Measurements from ENCODE around the gene ARHGEF10L.

ARHGEF10L gene

GRCh38 chr1:17635811-17636210, 96.3 kb downstream of the ARHGEF10L start:
- DNase-seq (ENCODE audit: low read depth, low spot score): no peak

GRCh38 chr1:17636612-17637011, 97.1 kb downstream of the ARHGEF10L start:
- DNase-seq (ENCODE audit: low read depth, low spot score): no peak

GRCh38 chr1:17637055-17637454, 97.6 kb downstream of the ARHGEF10L start:
- no peak for DNase-seq (ENCODE audit: low read depth, low spot score)

GRCh38 chr1:17639703-17640340, 100.3 kb downstream of the ARHGEF10L start:
- DNase-seq (ENCODE audit: low read depth, low spot score): no peak

- DNase-seq (ENCODE audit: low read depth, low spot score): no peak
These were observed 100.9 kb downstream of the ARHGEF10L start for GRCh38 chr1:17640393-17640792.

GRCh38 chr1:17640975-17641374, 101.5 kb downstream of the ARHGEF10L start:
- no peak for DNase-seq (ENCODE audit: low read depth, low spot score)

GRCh38 chr1:17642169-17642568, 102.7 kb downstream of the ARHGEF10L start:
- no peak for DNase-seq (ENCODE audit: low read depth, low spot score)

GRCh38 chr1:17642943-17643342, 103.4 kb downstream of the ARHGEF10L start:
- no peak for DNase-seq (ENCODE audit: low read depth, low spot score)

DNA sequence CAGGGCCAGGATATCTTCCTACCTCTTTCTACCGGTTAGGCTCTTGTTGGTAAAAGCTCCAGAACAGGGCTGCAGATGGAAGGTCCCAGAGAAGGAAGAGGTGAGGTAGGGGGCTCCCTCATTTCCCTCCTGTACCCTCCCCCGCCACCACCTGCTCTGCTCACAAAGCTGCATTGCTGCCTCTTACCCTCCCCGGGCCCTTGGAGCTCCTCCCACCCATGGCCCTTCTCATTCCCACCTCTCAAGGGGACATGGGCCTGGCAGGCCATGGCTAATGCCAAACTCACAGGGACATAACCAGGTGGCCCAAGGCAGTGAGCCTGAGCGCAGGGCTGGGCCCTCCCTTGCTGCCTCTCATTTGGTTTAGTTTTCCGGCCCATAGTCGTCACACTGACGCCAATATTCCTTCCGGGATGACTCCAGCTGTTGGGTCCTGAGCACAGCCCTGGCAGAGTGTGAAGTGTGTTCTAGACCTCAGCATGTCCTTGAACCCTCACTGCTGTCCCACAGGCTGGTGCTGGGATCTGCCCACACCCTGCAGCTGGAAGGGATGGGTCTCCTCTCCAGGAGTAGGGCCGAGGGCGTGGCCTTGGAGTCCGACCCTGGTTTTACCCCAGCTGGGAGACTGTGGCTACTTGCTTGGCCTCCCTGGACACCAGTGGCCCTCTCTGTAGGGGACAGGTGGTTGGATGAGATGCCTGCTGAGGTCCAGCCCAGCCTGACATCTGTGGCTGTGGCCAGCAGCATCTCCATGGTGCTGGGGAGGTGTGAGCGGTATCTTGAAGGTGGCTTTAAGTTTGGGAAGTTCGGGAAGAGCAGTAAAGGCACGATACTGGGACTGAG, 104.6 kb downstream of the ARHGEF10L start:
- no peak for DNase-seq (ENCODE audit: low read depth, low spot score)

DNA sequence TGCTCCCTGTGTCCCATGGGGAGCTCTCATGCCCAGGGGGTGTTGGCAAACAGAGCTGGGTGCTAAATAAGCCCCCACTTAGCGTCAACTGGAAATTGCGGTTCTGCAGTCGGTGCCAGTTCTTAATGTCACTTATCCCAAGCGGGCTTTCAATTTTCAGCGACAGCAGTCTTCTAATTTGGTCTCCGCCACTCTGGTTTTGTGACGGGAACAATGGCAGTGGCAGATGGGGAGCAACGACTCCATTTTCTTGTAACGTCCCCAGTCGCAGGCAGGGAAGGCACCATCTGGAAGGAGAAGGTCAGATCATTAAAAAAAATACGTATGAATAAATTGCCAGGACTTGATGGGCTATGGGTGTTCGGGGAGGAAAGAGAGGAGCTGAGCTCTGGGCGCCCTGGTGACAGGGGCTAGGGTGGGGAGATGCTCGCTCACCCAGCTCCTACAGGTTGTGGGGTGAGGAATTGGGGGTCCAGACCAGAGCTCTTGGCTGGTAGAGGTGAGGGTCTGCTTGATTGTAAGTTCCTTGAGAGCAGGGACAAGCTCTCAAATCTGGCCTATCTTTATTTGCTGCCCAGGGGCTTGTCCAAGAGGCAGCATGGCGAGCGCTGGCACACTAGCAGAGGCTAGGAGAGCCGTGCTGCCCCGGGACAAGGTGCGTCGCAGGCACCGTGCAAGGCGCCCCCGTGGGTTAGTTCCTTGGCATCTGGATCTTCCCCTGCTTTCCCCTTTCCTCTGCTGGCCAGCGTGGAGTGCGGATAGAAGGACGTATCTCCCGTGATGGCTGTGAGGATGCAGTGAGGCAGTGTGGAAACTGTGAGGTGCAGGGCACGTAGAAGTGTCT, 105.8 kb downstream of the ARHGEF10L start:
- no peak for DNase-seq (ENCODE audit: low read depth, low spot score)

DNA sequence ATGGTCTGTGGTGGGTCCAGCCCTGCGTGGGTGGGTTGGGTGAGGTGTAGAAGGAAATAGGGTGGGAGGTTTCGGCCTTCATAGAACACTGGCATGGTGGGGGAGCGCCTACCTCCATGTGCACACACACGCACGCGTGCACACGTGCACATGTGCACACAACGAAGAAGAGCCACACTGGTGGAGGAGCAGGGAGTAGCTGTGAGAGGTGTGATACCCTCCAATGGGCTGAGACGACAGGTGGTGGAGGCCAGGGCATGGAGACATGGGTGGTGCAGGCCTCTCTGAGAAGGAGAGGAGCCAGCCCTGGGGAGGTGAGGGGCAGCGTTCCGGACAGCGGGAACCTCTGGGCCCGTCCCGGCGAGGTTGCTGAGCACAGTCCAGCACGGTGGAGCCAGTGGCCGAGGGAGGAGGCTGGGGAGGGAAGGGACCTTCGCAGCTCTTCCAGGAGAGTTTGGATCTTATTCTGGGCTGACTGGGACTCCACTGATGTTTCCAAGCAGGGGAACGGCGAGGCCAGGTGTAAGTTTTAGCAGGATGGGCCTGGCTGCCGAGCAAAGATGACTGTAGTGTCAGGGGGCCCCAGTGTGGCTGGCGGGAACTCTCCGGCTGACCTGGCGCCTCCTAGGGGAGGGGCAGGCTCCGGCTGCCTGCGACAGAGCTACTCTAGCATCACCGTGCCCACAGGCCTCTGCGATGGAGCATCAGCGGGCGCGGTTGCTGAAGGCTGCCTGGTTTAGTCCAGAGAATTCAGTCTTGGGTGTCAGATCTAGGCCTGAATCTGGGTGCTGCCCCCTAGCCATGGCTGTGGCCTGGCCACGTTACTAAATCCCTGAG, 107.2 kb downstream of the ARHGEF10L start:
- no peak for DNase-seq (ENCODE audit: low read depth, low spot score)

- DNase-seq (ENCODE audit: low read depth, low spot score): no peak
These were observed 109.1 kb downstream of the ARHGEF10L start for GRCh38 chr1:17648457-17649145.

DNA sequence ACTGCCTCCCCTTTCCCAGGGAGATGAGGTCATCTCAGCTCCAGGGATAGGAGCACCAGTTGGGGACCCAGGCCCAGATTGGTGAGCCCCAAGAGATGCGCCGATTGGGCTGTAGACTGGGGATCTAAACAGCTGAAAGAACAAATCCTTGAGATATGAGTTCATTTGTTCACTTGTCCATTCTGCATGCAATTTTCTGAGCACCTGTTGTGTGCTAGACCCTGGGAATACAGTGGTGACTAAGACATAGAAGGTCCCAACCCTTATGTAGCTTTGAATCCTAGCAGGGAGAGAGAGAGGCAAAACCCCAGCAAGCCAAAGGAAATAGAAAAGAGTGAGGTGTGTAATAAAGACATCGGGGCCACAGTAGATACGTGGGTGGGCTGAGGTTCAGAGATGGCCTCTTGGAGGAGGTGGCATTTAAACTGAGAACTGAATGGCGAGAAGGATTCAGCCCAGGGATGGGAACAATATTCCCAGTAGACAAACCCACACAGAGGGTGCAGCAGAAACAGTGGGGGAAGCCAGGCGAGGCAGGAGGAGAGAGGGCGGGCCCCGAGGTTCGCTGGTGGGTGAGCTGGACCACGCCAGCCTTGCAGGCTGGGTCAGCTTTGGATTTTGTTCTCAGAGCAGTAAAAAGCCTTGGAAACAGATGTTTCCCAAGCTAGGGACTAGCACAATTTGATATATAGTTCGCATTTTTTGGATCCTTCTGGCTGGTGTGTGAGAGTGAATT, 110.0 kb downstream of the ARHGEF10L start:
- DNase-seq (ENCODE audit: low read depth, low spot score): no peak

- DNase-seq (ENCODE audit: low read depth, low spot score): no peak
These were observed 113.8 kb downstream of the ARHGEF10L start for GRCh38 chr1:17653276-17653675.

GRCh38 chr1:17653728-17654351, 114.3 kb downstream of the ARHGEF10L start:
- no peak for DNase-seq (ENCODE audit: low read depth, low spot score)

DNA sequence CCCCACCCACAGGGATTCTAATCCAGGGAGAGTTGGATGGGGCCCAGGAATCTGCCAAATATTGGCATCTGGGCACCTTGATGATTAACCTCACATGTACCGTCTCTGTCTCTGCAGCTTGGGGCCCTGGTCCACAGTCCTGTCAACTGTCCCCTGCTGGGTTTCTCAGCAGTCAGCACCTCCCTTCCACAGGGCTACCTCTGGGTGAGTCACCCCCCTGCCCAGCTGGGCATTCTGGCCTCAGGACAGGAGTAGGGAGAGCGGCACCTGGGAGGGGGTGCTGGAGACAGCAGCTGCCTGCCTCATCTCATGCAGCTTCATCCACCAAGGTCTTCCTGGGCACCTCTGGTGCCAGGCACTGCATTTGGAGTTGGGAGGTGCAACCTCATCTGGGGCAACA, 115.0 kb downstream of the ARHGEF10L start:
- DNase-seq (ENCODE audit: low read depth, low spot score): no peak

DNA sequence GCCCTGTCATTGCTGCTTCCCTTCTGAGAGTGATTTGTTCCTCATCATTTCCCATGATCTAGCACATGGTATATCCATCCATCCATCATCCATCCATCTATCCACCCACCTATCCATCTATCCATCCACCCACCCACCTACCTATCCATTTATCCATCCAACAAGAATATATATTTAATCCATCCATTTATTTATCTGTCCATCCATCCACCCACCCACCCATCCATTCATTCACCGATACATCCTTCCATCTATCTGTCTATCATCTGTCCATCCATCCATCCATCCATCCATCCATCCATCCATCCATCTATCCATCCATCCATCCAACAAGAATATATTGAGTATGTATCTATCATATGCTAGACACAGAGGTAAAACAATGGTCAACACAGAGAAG, 115.7 kb downstream of the ARHGEF10L start:
- no peak for DNase-seq (ENCODE audit: low read depth, low spot score)

- DNase-seq (ENCODE audit: low read depth, low spot score): no peak
These were observed 116.4 kb downstream of the ARHGEF10L start for GRCh38 chr1:17655922-17656321.

DNA sequence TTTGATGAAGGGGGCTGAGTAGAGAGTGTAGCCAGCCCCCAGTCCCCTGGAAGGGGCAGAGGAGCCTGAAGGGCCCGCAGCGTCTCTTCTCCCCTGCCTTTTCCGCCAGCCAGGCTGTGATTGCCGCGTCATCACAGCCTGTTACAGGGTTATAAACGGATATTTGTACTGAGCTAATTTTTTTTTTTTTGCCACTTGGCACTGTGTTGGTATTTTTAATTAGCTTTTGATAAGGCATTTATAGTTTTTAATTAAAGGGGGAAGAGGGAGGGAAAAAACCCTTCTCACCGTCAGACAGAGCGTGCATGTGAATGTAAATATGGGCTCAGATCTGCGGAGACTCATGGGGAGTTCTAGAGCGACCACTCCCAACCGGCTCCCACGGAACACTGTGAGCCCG, 117.9 kb downstream of the ARHGEF10L start:
- DNase-seq (ENCODE audit: low read depth, low spot score): no peak

DNA sequence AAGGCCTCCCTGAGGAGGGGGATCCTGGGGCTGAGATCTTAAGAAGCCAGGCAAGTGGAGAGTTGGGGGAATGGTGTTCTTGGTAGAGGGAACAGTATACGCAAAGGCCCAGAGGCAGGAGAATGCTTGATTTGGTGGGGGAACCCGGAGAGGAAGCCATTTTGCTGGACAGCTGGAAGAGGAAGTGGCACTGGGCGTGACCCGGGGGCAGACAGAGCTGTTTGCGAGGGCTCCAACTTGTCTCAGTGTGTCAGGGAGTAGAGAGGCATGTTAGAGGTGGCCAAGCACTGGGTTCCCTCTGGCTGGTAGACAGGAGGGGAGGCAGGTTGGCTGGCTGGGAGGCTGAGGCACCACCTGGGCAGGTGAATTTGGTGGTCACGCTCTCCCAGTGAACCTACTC, 119.3 kb downstream of the ARHGEF10L start:
- DNase-seq (ENCODE audit: low read depth, low spot score): no peak

Data from iPS DF 19.7 (cell line).